Fibroblast of mammary gland (primary cell): ENCODE measurements around the gene CTR9.
A peak's percentile ranks its signal among the peaks of the same experiment; 100 is the strongest.

Source experiments
- DNase-seq: peaks from one replicate; pipeline ENCODE4 v3.0.0-alpha.2; 2010; ENCODE audit warnings: low read depth
- H3K4me3 ChIP-seq: 2 replicates; pipeline ENCODE4 v1.5.1; 2011; ENCODE audit warnings: low read depth, mild to moderate bottlenecking, low read length, moderate library complexity; ENCODE audit not compliant: control insufficient read depth
- CTCF ChIP-seq: conservative IDR thresholded peaks from 2 replicates; pipeline ENCODE4 v1.5.1; 2011; ENCODE audit warnings: low read depth, low read length, inconsistent platforms; ENCODE audit not compliant: control insufficient read depth, insufficient read depth

Gene CTR9

DNA sequence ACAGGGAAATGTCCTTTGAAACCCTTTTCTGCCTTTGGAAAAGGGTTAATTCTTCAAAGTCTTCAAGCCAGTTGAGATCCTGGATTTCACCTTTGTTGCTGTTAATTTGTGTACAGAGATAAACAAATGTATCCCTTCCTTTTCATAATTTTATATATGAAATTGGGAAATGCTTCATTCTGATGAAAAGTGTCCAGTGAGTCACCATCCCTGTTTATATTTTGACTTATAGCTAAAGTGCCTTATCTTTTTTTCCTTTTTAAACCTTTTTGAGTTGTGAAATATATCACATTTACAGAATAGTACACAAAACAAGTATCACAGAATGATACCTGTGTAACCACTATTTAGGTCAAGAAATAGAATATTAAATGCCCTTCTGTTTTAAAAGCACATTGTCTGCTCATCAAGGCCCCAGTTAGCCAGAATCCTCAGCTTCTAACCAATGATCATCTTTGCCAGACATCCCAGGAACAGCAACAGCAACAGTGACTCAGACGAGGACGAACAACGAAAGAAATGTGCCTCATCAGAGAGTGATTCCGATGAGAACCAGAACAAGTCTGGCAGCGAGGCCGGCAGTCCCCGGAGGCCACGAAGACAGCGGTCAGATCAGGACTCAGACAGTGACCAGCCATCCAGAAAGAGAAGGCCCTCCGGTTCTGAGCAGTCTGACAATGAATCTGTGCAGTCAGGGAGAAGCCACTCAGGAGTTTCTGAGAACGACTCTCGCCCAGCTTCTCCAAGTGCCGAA lies 27.3 kb downstream of the CTR9 start:
- no peak for TF ChIP-seq CTCF
- DNase-seq, result peak; percentile 98
- peak overlapping the region; percentile 22 for H3K4me3 ChIP-seq

GRCh38 chr11:10779086-10779485 lies 28.0 kb downstream of the CTR9 start:
- no peak for TF ChIP-seq CTCF
- DNase-seq, result peak; percentile 40
- H3K4me3 ChIP-seq, result peak overlapping the region; percentile 22

DNA sequence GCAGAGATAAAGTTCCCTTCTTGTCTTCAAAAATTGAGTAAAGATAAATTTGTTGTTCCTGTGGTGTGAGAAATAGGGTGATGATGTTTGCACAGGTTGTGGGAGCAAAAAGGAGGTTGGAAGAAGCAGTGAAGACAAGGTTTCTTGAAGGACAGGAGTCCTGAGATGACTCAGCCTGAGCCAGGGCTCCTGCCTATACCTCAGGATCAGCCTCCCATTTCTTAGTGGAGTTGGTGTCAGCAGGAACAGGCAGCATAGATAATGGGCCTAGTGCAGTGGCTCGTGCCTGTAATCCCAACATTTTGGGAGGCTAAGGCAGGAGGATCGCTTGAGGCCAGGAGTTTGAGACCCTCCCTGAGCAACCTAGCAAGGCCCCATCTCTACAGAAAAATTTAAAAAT lies 29.0 kb downstream of the CTR9 start:
- H3K4me3 ChIP-seq, result no peak overlapping the region
- DNase-seq, result peak; percentile 14
- TF ChIP-seq CTCF, result no peak

GRCh38 chr11:10784232-10785145 lies 33.4 kb downstream of the CTR9 start:
- no peak overlapping the region for H3K4me3 ChIP-seq
- TF ChIP-seq CTCF, result no peak

DNA sequence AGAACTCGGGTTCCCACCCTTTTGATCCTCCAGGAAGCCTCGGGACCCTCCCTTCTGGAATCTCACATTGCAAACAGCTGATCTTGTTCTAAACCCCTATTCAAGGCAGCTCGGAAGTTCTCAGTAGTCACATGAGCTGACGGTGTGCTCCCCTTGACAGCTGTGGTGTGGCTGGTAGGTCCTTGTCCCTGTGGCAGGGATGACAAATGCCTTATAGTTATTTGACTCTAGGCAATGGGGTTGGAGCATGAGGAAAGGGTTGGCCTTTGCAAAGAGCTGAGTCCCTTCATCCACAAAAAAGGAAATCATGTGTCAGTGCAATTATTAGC lies 34.1 kb downstream of the CTR9 start:
- H3K4me3 ChIP-seq, result no peak overlapping the region
- DNase-seq, result no peak
- no peak for TF ChIP-seq CTCF

More at GRCh38 chr11:10784232-10785145, 33.4 kb downstream of the CTR9 start:
- no peak for DNase-seq

DNA sequence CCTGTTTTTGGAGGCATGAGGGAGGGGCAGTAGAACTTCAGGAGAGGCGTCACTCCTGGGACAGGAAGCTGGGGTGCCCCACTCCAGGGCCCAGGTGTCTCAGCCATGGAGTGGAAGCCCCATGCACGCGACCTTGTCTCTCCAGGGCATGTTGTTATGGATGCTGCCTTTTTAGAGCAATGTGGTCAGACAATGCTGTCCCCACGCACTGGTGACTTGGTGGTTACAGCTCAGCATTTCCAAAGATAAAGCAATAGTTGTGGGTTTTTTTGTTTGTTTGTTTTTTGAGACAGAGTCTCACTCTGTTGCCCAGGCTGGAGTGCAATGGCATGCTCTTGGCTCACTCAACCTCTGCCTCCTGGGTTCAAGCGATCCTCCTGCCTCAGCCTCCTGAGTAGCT lies 35.4 kb downstream of the CTR9 start:
- no peak overlapping the region for H3K4me3 ChIP-seq
- no peak for TF ChIP-seq CTCF
- no peak for DNase-seq
